Colonic mucosa (tissue), 4 donors: ENCODE data around the gene CDHR1. TPM values are rescaled to one million over a fixed set of nuclear protein-coding genes. Genes with fewer than 3 reads are reported as not detected.

ENCODE experiments used
- DNase-seq: peaks from one replicate; pipeline ENCODE4 v3.0.0-alpha.2; 2020
- H3K27ac ChIP-seq: fragments of 200-600 bp; one replicate; pipeline ENCODE4 v1.8.0; 2021
- H3K27me3 ChIP-seq: fragments of 200-600 bp; one replicate; pipeline ENCODE4 v1.8.0; 2021
- H3K36me3 ChIP-seq: fragments of 200-600 bp; one replicate; pipeline ENCODE4 v1.8.0; 2021
- H3K4me1 ChIP-seq: fragments of 200-600 bp; one replicate; pipeline ENCODE4 v1.8.0; 2021; ENCODE audit warnings: mild to moderate bottlenecking
- H3K4me3 ChIP-seq: fragments of 200-600 bp; one replicate; pipeline ENCODE4 v1.8.0; 2021
- H3K9ac ChIP-seq, 2 donors: one replicate each; pipeline ENCODE4 v1.7.0; 2013; ENCODE audit warnings: control low read depth in 2 of 2, low read depth in 2 of 2, low read length in 2 of 2
- H3K9me3 ChIP-seq: fragments of 200-600 bp; one replicate; pipeline ENCODE4 v1.8.0; 2021
- intact Hi-C: fragments of 100-400 bp; cut with DNase I; formaldehyde crosslinking; loops from one replicate; pipeline ENCODE4 v1.14.1; 2022
- total RNA-seq, 2 donors: library from RNA; stranded (reverse); fragmentation: NEBNext Ultra II Directional in 1 of 2; extraction: Animal tissue kit (Norgen Biotek cat#: 25700) in 1 of 2; gene quantifications; one replicate each; pipeline ENCODE4 v1.2.1, GENCODE V29; 2021
- TF ChIP-seq, protein P1 (sequence below): fragments of 200-600 bp; IDR thresholded peaks from one replicate; pipeline ENCODE4 v1.8.0; 2022; ENCODE audit warnings: antibody characterized with exemption, mild to moderate bottlenecking
- donor health status: healthy.
- donor health status: DM: no; HTN: no; CAD: no.
- donor health status: DM: no; HTN: no; CAD: no.

The CDHR1 gene
- total RNA-seq, 2 donors from 2014 or later, result 99.3 to 105 TPM

DNA sequence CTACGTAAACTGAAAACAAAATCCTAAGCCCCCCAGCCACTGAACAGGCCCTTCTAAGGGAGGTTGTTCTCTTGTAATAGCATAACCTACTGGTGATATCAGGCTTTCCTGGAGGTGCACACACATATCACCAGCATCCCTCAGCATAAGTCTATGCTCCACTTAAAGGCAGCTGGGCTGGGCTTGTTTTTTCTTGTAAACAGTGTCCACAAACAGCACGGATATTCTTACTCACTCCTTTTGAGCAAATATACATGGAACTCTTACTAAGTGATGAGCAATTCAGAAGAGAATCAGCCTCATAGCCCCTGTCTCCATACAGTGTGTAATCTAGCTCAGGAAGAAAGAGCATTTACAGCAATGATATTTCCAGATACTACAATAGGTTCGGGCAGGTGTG, 44.6 kb downstream of the CDHR1 start:
- H3K36me3 ChIP-seq, result no peaks in the 10 kb centered on the region
- H3K9ac ChIP-seq, result no peak overlapping the region
- H3K9me3 ChIP-seq, result no peaks in the 10 kb centered on the region
- intact Hi-C loops, result no loop called here
- TF ChIP-seq, protein P1, sequence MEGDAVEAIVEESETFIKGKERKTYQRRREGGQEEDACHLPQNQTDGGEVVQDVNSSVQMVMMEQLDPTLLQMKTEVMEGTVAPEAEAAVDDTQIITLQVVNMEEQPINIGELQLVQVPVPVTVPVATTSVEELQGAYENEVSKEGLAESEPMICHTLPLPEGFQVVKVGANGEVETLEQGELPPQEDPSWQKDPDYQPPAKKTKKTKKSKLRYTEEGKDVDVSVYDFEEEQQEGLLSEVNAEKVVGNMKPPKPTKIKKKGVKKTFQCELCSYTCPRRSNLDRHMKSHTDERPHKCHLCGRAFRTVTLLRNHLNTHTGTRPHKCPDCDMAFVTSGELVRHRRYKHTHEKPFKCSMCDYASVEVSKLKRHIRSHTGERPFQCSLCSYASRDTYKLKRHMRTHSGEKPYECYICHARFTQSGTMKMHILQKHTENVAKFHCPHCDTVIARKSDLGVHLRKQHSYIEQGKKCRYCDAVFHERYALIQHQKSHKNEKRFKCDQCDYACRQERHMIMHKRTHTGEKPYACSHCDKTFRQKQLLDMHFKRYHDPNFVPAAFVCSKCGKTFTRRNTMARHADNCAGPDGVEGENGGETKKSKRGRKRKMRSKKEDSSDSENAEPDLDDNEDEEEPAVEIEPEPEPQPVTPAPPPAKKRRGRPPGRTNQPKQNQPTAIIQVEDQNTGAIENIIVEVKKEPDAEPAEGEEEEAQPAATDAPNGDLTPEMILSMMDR, result no peak
- no peaks in the 10 kb centered on the region for H3K4me1 ChIP-seq
- no peak overlapping the region for H3K27ac ChIP-seq
- no peak for DNase-seq
- no peaks in the 10 kb centered on the region for H3K27me3 ChIP-seq
- no peak overlapping the region for H3K4me3 ChIP-seq

DNA sequence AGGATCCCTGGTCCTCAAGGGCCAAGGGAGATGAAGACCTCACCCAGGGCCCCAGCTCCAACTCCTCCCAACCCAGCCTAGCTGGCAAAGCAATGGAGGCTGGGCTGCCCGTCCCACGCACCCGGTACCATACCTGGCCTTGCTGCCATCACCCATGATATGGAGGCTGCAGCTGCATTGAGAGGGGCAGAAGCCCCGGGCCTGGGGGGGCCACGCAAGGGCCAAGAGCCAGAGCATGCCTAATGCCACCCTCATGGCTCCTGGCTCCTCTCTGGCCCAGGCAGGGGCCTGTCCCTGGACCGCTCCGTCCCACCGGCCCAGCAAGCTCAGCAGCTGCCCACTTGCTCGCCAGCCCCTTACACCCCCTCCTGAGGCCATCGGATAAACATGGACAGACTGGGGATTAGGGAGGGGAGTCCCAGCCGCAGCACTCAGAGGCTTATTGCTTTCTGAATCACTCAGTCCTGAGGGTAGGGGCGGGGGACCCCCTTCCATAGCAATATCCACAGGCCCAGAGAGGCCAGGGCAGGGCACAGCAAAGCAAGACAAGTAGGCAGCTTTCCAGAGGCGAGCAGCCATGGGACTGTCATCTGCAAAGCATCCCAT, 47.0 kb downstream of the CDHR1 start, which contains the start of gene LRIT1:
TSS of gene LRIT1 (minus strand) at position 362 of the 606 bp plus-strand sequence. CDS start at position 255, 107 bp downstream.
- H3K9me3 ChIP-seq, result no peaks in the 10 kb centered on the region
- TF ChIP-seq, protein P1, result no peak
- no peak within 1 kb of the TSS for H3K4me3 ChIP-seq
- no peak within 1 kb of the TSS for H3K27ac ChIP-seq
- DNase-seq, result no peak
- no peak within 1 kb of the TSS for H3K9ac ChIP-seq
- no peaks in the 10 kb centered on the region for H3K27me3 ChIP-seq
- H3K36me3 ChIP-seq, result no peaks in the 10 kb centered on the region
- intact Hi-C loops, result no loop called here
- H3K4me1 ChIP-seq, result no peaks in the 10 kb centered on the region

DNA sequence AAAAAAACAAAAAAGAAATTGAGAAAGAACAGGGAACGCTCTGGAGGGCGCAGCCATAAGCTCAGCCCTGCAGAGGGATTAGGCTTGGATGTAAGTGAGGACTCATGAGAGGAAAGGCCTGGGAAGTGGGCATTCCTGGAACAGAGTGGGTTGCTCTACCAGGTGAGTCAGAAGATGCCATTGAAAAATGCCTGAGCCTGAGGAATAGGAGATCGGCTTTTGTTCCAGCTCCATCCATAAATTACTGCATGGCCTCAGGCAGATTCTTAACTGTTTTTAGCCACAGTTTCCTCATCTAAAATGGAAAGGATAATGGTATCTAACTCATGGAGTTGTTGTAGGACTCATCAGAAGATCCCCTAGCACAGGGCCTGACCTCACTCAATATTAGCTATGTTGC, 49.4 kb downstream of the CDHR1 start:
- H3K36me3 ChIP-seq, result no peaks in the 10 kb centered on the region
- no peaks in the 10 kb centered on the region for H3K27me3 ChIP-seq
- no peak overlapping the region for H3K4me3 ChIP-seq
- intact Hi-C loops, result no loop called here
- H3K4me1 ChIP-seq, result no peaks in the 10 kb centered on the region
- TF ChIP-seq, protein P1, result no peak
- H3K9ac ChIP-seq, result no peak overlapping the region
- no peaks in the 10 kb centered on the region for H3K9me3 ChIP-seq
- DNase-seq, result no peak
- H3K27ac ChIP-seq, result no peak overlapping the region

DNA sequence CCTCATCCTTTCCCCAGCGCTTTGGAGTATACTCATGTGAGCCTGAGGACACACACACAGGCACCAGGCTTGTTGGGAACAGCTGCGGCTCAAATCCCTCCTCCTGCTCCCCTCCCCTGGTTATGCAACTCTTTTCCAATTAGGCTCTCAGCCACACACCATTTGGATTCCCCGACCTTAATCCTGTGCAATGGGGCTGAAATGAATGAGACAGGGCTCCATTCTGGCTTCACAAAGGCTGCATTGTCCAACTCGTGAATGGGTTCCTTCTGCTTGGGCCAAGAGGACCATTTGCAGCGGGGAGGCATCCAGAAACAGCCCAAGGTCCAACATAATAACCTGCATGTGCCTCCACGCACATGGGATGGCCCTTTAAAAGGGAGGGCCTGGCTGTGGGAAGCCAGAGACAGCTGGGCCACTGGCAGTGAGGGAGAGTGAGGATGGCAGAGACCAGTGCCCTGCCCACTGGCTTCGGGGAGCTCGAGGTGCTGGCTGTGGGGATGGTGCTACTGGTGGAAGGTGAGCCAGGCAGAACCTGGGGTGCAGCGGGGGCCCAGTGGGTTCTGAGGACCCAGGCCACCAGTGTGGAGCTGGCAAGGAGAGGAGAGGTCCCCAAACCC, 50.4 kb downstream of the CDHR1 start, which contains the start of gene RGR:
TSS of gene RGR (plus strand) at position 403 of the 620 bp plus-strand sequence. CDS start at position 441, 38 bp downstream.
- TF ChIP-seq, protein P1, result no peak
- no peak for DNase-seq
- Histone ChIP-seq H3K36me3 (no peaks in the 10 kb centered on the region), H3K9ac (no peak within 1 kb of the TSS), H3K9me3 (no peaks in the 10 kb centered on the region), H3K4me1 (no peaks in the 10 kb centered on the region), H3K27ac (no peak within 1 kb of the TSS), H3K27me3 (no peaks in the 10 kb centered on the region), H3K4me3 (no peak within 1 kb of the TSS)
- intact Hi-C loops, result no loop called here

DNA sequence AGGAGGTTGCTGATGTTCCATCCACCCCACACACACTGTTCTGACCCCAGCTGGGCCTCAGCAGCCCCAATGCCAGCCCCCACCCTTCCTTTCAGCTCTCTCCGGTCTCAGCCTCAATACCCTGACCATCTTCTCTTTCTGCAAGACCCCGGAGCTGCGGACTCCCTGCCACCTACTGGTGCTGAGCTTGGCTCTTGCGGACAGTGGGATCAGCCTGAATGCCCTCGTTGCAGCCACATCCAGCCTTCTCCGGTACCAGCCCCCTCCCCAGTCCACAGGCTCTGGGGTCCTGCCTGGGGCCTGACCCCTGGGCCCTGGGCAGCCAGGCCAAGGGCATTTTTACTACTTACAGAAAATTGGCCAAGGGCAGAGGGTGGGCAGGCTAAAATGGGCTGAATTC, 53.2 kb downstream of the CDHR1 start:
- no peaks in the 10 kb centered on the region for H3K9me3 ChIP-seq
- no peak overlapping the region for H3K27ac ChIP-seq
- H3K27me3 ChIP-seq, result no peaks in the 10 kb centered on the region
- H3K9ac ChIP-seq, result no peak overlapping the region
- H3K36me3 ChIP-seq, result no peaks in the 10 kb centered on the region
- intact Hi-C loops, result no loop called here
- no peak for DNase-seq
- H3K4me1 ChIP-seq, result no peaks in the 10 kb centered on the region
- H3K4me3 ChIP-seq, result no peak overlapping the region
- TF ChIP-seq, protein P1, result no peak
